ENCODE data around the gene INTS14. TPM values are rescaled to one million over a fixed set of nuclear protein-coding genes. Genes with fewer than 3 reads are reported as not detected.

Gene INTS14
- total and polyA plus RNA-seq, 9 of the 15 experiments (the other 6 are each of a cell fraction or from before 2014, with no cell fraction given): 30.5 to 92.4 (median 46.5) TPM

GRCh38 chr15:65530318-65531111 lies 80.4 kb downstream of the INTS14 start, which contains the start of gene HACD3 (continued):
- TF ChIP-seq BRF2 (IDR thresholded peaks at IDR 0.05; ENCODE audit: borderline replicate concordance, insufficient read depth, insufficient read length) (no peak), FOXJ3 (CRISPR knock-in tag; IDR thresholded peaks at IDR 0.05) (no peak), SRSF7 (optimal IDR thresholded peaks at IDR 0.05; ENCODE audit: low read depth, low read length) (no peak), SUPT5H (IDR thresholded peaks at IDR 0.05) (peak; percentile 84), ZBTB7A (IDR thresholded peaks at IDR 0.05; ENCODE audit: borderline replicate concordance, control insufficient read depth, low read depth, low read length) (peak; percentile 21; the same call in 1 of the 2 replicates), GABPB1 (CRISPR knock-in tag; IDR thresholded peaks at IDR 0.05) (no peak; the same call in 1 of the 2 replicates), PURB (CRISPR knock-in tag; IDR thresholded peaks at IDR 0.05; ENCODE audit: low read depth) (no peak), EHMT2 (IDR thresholded peaks at IDR 0.05) (no peak), ZNF143 (CRISPR knock-in tag; IDR thresholded peaks at IDR 0.05) (no peak), CEBPZ (IDR thresholded peaks at IDR 0.05; ENCODE audit: borderline replicate concordance, low read depth, low read length) (no peak), ZNF12 (CRISPR knock-in tag; IDR thresholded peaks at IDR 0.05) (no peak), BACH1 (tag; IDR thresholded peaks at IDR 0.05) (no peak), MAFG (tag; conservative IDR thresholded peaks at IDR 0.05) (no peak), THRA (IDR thresholded peaks at IDR 0.05) (no peak), ZNF212 (CRISPR knock-in tag; IDR thresholded peaks at IDR 0.05) (no peak), HDAC6 (IDR thresholded peaks at IDR 0.05; ENCODE audit: low read depth, low read length) (0 out of 2 replicates have a peak, but pooled peaks have one; percentile 80), NR1H2 (CRISPR knock-in tag; IDR thresholded peaks at IDR 0.05) (peak; percentile 88; the same call in 1 of the 2 replicates), RHOXF2B (CRISPR knock-in tag; conservative IDR thresholded peaks at IDR 0.05) (no peak), FUS (optimal IDR thresholded peaks at IDR 0.05; ENCODE audit: low read depth, low read length) (no peak), ZBTB49 (CRISPR knock-in tag; IDR thresholded peaks at IDR 0.05; ENCODE audit: borderline replicate concordance) (no peak), HNRNPL (IDR thresholded peaks at IDR 0.05; ENCODE audit: low read depth, low read length) (no peak)
